GM23338 (cell line): ENCODE data around the gene IL6. TPM values are rescaled to one million over a fixed set of nuclear protein-coding genes. Genes with fewer than 3 reads are reported as not detected.

Experiments
- ATAC-seq: fragments of 200-7000 bp; cut with Tn5 transposase; 3 replicates; pipeline ENCODE4 v1.9.1; 2020
- DNase-seq: peaks from one replicate; pipeline ENCODE4 v3.0.0-alpha.2; 2015; ENCODE audit warnings: low spot score
- H2AFZ ChIP-seq: fragments of 200-600 bp; sonication (generic); 2 replicates; pipeline ENCODE4 v1.8.0; 2016; ENCODE audit warnings: antibody characterized with exemption, mild to moderate bottlenecking, moderate library complexity
- H3F3A ChIP-seq: fragments of 200-600 bp; sonication (generic); replicated peaks from 2 replicates; pipeline ENCODE4 v1.8.0; 2017; ENCODE audit warnings: antibody characterized with exemption, mixed run types, low read depth
- H3K27ac ChIP-seq: fragments of 200-600 bp; sonication (generic); 2 replicates; pipeline ENCODE4 v1.6.1; 2016; ENCODE audit warnings: low read depth
- H3K27me3 ChIP-seq: fragments of 200-600 bp; sonication (generic); 2 replicates; pipeline ENCODE4 v1.8.0; 2016; ENCODE audit warnings: mild to moderate bottlenecking, mixed run types, moderate library complexity; ENCODE audit not compliant: insufficient read depth
- H3K36me3 ChIP-seq: fragments of 200-600 bp; sonication (generic); 2 replicates; pipeline ENCODE4 v1.8.0; 2016; ENCODE audit warnings: mild to moderate bottlenecking; ENCODE audit not compliant: insufficient read depth
- H3K4me1 ChIP-seq: fragments of 200-600 bp; sonication (generic); 2 replicates; pipeline ENCODE4 v1.8.0; 2016; ENCODE audit warnings: mild to moderate bottlenecking, moderate library complexity; ENCODE audit not compliant: insufficient read depth
- H3K4me2 ChIP-seq: fragments of 200-600 bp; sonication (generic); 2 replicates; pipeline ENCODE4 v1.7.1; 2017; ENCODE audit warnings: mixed run types
- H3K4me3 ChIP-seq: fragments of 200-600 bp; sonication (generic); 2 replicates; pipeline ENCODE4 v1.6.1; 2016; ENCODE audit warnings: mixed run types
- H3K79me2 ChIP-seq: fragments of 200-600 bp; sonication (generic); replicated peaks from 2 replicates; pipeline ENCODE4 v1.8.0; 2017; ENCODE audit warnings: mild to moderate bottlenecking; ENCODE audit not compliant: insufficient read depth
- H3K9me2 ChIP-seq: fragments of 200-600 bp; sonication (generic); 2 replicates; pipeline ENCODE4 v1.8.0; 2017; ENCODE audit not compliant: insufficient read depth
- H4K20me1 ChIP-seq: fragments of 200-600 bp; sonication (generic); replicated peaks from 2 replicates; pipeline ENCODE4 v1.8.0; 2017; ENCODE audit warnings: mild to moderate bottlenecking; ENCODE audit not compliant: insufficient read depth
- H3K27ac Mint-ChIP-seq: 2 replicates; pipeline ENCODE4 v1.8.0; 2020; ENCODE audit warnings: inconsistent platforms, mild to moderate bottlenecking, moderate library complexity, mixed read lengths
- H3K27me3 Mint-ChIP-seq: 3 replicates; pipeline ENCODE4 v1.8.0; 2022; ENCODE audit warnings: low read depth, mild to moderate bottlenecking, moderate library complexity, mixed read lengths, inconsistent platforms; ENCODE audit not compliant: insufficient read depth, poor library complexity
- H3K36me3 Mint-ChIP-seq: 3 replicates; pipeline ENCODE4 v1.8.0; 2021; ENCODE audit warnings: low read depth, mild to moderate bottlenecking, inconsistent platforms, moderate library complexity, mixed read lengths
- H3K4me1 Mint-ChIP-seq: 3 replicates; pipeline ENCODE4 v1.8.0; 2020; ENCODE audit warnings: mild to moderate bottlenecking, inconsistent platforms, mixed read lengths
- H3K4me3 Mint-ChIP-seq: 3 replicates; pipeline ENCODE4 v1.8.0; 2021; ENCODE audit warnings: moderate library complexity, mild to moderate bottlenecking, inconsistent platforms, mixed read lengths
- H3K9me3 Mint-ChIP-seq: 3 replicates; pipeline ENCODE4 v1.8.0; 2020; ENCODE audit warnings: moderate library complexity, mild to moderate bottlenecking, inconsistent platforms, mixed read lengths
- CREB1 ChIP-seq: fragments of 250-450 bp; sonication (Bioruptor Pico); IDR thresholded peaks from 2 replicates; pipeline ENCODE4 v1.5.0; 2020; ENCODE audit warnings: low read depth, mild to moderate bottlenecking, moderate library complexity
- CTCF ChIP-seq, 2 experiments: fragments of 200-600 bp in 1 of 2; sonication (generic) in 1 of 2; conservative IDR thresholded peaks; 2 replicates each; pipeline versions ENCODE4 v1.5.1 to v1.6.1; 2016 to 2017; ENCODE audit warnings: antibody characterized with exemption in 2 of 2, low read depth in 2 of 2, mild to moderate bottlenecking in 2 of 2, moderate library complexity in 1 of 2
- ETS1 ChIP-seq: IDR thresholded peaks from 2 replicates; pipeline ENCODE4 v1.6.1; 2016; ENCODE audit warnings: antibody characterized with exemption
- EZH2 ChIP-seq: fragments of 200-600 bp; sonication (generic); IDR thresholded peaks from one replicate; pipeline ENCODE4 v1.8.0; 2017; ENCODE audit warnings: antibody characterized with exemption, mild to moderate bottlenecking, low read depth; ENCODE audit not compliant: unreplicated experiment
- EZH2phosphoT487 ChIP-seq: fragments of 200-600 bp; sonication (generic); IDR thresholded peaks from one replicate; pipeline ENCODE4 v1.8.1; 2018; ENCODE audit warnings: antibody characterized with exemption; ENCODE audit not compliant: unreplicated experiment
- JUNB ChIP-seq: IDR thresholded peaks from one replicate; pipeline ENCODE4 v1.6.1; 2016; ENCODE audit warnings: antibody characterized with exemption; ENCODE audit not compliant: unreplicated experiment
- NANOG ChIP-seq: IDR thresholded peaks from 2 replicates; pipeline ENCODE4 v1.6.1; 2016; ENCODE audit warnings: antibody characterized with exemption, borderline replicate concordance
- POLR2AphosphoS5 ChIP-seq: IDR thresholded peaks from 2 replicates; pipeline ENCODE4 v1.6.1; 2016; ENCODE audit warnings: antibody characterized with exemption, low read depth
- REST ChIP-seq: IDR thresholded peaks from one replicate; pipeline ENCODE4 v1.6.1; 2018; ENCODE audit warnings: antibody characterized with exemption; ENCODE audit not compliant: unreplicated experiment
- STAT1 ChIP-seq: IDR thresholded peaks from one replicate; pipeline ENCODE4 v1.6.1; 2016; ENCODE audit warnings: antibody characterized with exemption; ENCODE audit not compliant: unreplicated experiment
- ZNF114 ChIP-seq: fragments of 250-450 bp; sonication (Bioruptor Pico); IDR thresholded peaks from 2 replicates; pipeline ENCODE4 v1.5.0; 2020; ENCODE audit warnings: mild to moderate bottlenecking, moderate library complexity
- ZNF331 ChIP-seq: fragments of 250-450 bp; sonication (Bioruptor Pico); IDR thresholded peaks from 2 replicates; pipeline ENCODE4 v1.5.0; 2020; ENCODE audit warnings: low read depth, mild to moderate bottlenecking, moderate library complexity
- polyA plus RNA-seq: library from polyadenylated mRNA; unstranded; fragments of >200 nt; fragmentation: Nextera tagmentation; extraction: Ambion mirVana; gene quantifications from 2 replicates; pipeline ENCODE4 v1.2.1, GENCODE V29; 2016
- total RNA-seq: library from RNA; depleted of rRNA; stranded (reverse); fragments of >200 nt; shearing (Covaris generic); gene quantifications from 2 replicates; pipeline ENCODE4 v1.2.3, GENCODE V29; 2014
- TF ChIP-seq, protein P1 (sequence below): fragments of 250-450 bp; sonication (Bioruptor Pico); IDR thresholded peaks from 2 replicates; pipeline ENCODE4 v1.5.0; 2020; ENCODE audit warnings: mild to moderate bottlenecking, moderate library complexity

IL6 gene
- total and polyA plus RNA-seq, 2 experiments from 2014 or later, result 1.6 TPM; not detected in 1

- H3K27me3 Mint-ChIP-seq, result no peaks in the 10 kb centered on the region
- Histone ChIP-seq H3K27ac (no peak overlapping the region), H3K9me2 (0 out of 2 replicates have a peak, but pooled peaks cover 3% of the 10 kb centered on the region), H3K4me3 (no peak overlapping the region), H3K27me3 (no peaks in the 10 kb centered on the region), H3K79me2 (no peaks in the 10 kb centered on the region), H3K4me2 (no peak overlapping the region), H2AFZ (no peak overlapping the region), H4K20me1 (no peaks in the 10 kb centered on the region), H3K36me3 (no peaks in the 10 kb centered on the region), H3F3A (no peaks in the 10 kb centered on the region), H3K4me1 (no peaks in the 10 kb centered on the region)
- H3K4me3 Mint-ChIP-seq, result no peak overlapping the region
- H3K4me1 Mint-ChIP-seq, result no peaks in the 10 kb centered on the region
- no peak for TF ChIP-seq CTCF (conservative IDR thresholded peaks at IDR 0.05; ENCODE audit: low read depth in 2 of 2)
- TF ChIP-seq NANOG, result no peak
- TF ChIP-seq REST, result no peak
- TF ChIP-seq JUNB, result no peak
- TF ChIP-seq ZNF114 (CRISPR knock-in tag), result no peak
- TF ChIP-seq CREB1 (CRISPR knock-in tag), result no peak
- no peak for TF ChIP-seq ETS1
- no peak for TF ChIP-seq EZH2phosphoT487
- no peak for TF ChIP-seq STAT1
- TF ChIP-seq POLR2AphosphoS5, result no peak
- TF ChIP-seq EZH2, result no peak
- TF ChIP-seq, protein P1, sequence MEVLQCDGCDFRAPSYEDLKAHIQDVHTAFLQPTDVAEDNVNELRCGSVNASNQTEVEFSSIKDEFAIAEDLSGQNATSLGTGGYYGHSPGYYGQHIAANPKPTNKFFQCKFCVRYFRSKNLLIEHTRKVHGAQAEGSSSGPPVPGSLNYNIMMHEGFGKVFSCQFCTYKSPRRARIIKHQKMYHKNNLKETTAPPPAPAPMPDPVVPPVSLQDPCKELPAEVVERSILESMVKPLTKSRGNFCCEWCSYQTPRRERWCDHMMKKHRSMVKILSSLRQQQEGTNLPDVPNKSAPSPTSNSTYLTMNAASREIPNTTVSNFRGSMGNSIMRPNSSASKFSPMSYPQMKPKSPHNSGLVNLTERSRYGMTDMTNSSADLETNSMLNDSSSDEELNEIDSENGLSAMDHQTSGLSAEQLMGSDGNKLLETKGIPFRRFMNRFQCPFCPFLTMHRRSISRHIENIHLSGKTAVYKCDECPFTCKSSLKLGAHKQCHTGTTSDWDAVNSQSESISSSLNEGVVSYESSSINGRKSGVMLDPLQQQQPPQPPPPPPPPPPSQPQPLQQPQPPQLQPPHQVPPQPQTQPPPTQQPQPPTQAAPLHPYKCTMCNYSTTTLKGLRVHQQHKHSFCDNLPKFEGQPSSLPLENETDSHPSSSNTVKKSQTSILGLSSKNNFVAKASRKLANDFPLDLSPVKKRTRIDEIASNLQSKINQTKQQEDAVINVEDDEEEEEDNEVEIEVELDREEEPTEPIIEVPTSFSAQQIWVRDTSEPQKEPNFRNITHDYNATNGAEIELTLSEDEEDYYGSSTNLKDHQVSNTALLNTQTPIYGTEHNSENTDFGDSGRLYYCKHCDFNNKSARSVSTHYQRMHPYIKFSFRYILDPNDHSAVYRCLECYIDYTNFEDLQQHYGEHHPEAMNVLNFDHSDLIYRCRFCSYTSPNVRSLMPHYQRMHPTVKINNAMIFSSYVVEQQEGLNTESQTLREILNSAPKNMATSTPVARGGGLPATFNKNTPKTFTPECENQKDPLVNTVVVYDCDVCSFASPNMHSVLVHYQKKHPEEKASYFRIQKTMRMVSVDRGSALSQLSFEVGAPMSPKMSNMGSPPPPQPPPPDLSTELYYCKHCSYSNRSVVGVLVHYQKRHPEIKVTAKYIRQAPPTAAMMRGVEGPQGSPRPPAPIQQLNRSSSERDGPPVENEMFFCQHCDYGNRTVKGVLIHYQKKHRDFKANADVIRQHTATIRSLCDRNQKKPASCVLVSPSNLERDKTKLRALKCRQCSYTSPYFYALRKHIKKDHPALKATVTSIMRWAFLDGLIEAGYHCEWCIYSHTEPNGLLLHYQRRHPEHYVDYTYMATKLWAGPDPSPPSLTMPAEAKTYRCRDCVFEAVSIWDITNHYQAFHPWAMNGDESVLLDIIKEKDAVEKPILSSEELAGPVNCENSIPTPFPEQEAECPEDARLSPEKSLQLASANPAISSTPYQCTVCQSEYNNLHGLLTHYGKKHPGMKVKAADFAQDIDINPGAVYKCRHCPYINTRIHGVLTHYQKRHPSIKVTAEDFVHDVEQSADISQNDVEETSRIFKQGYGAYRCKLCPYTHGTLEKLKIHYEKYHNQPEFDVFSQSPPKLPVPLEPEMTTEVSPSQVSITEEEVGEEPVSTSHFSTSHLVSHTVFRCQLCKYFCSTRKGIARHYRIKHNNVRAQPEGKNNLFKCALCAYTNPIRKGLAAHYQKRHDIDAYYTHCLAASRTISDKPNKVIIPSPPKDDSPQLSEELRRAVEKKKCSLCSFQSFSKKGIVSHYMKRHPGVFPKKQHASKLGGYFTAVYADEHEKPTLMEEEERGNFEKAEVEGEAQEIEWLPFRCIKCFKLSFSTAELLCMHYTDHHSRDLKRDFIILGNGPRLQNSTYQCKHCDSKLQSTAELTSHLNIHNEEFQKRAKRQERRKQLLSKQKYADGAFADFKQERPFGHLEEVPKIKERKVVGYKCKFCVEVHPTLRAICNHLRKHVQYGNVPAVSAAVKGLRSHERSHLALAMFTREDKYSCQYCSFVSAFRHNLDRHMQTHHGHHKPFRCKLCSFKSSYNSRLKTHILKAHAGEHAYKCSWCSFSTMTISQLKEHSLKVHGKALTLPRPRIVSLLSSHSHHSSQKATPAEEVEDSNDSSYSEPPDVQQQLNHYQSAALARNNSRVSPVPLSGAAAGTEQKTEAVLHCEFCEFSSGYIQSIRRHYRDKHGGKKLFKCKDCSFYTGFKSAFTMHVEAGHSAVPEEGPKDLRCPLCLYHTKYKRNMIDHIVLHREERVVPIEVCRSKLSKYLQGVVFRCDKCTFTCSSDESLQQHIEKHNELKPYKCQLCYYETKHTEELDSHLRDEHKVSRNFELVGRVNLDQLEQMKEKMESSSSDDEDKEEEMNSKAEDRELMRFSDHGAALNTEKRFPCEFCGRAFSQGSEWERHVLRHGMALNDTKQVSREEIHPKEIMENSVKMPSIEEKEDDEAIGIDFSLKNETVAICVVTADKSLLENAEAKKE (CRISPR knock-in tag), result no peak
- no peak for TF ChIP-seq ZNF331 (CRISPR knock-in tag)
- no peaks in the 10 kb centered on the region for H3K36me3 Mint-ChIP-seq
- DNase-seq (peak; percentile 6), ATAC-seq (no peak)
- no peaks in the 10 kb centered on the region for H3K9me3 Mint-ChIP-seq
- no peak overlapping the region for H3K27ac Mint-ChIP-seq
Measured at GRCh38 chr7:22762866-22763265, 35.9 kb downstream of the IL6 start.
